T-helper 9 cell (primary cell): ENCODE measurements around the gene BCL2L15.

ENCODE experiments used
- DNase-seq: peaks from one replicate; pipeline ENCODE4 v3.0.0-alpha.2; 2020
- total RNA-seq, 2 donors: gene quantifications; one replicate each; lab custom pipeline; 2026; lab: John Stamatoyannopoulos, UW

BCL2L15 gene
- total RNA-seq = 1.6 to 2.7 reads per million in 2 donors

GRCh38 chr1:113887402-113888175, at the start of gene BCL2L15:
Gene BCL2L15, minus strand, starts transcription at chr1:113887581. Its CDS starts 206 bp downstream, at chr1:113887375.
- no peak for DNase-seq

- no peak for DNase-seq
Observed at GRCh38 chr1:113937146-113937545, 49.8 kb upstream of the BCL2L15 start.

GRCh38 chr1:113935970-113936369, 48.6 kb upstream of the BCL2L15 start:
- DNase-seq = no peak

- DNase-seq = no peak
Observed at GRCh38 chr1:113935176-113935575, 47.8 kb upstream of the BCL2L15 start.

- no peak for DNase-seq
Observed at GRCh38 chr1:113934511-113935055, 47.2 kb upstream of the BCL2L15 start.

GRCh38 chr1:113934006-113934405, 46.6 kb upstream of the BCL2L15 start:
- no peak for DNase-seq

GRCh38 chr1:113931451-113931851, 44.1 kb upstream of the BCL2L15 start:
- DNase-seq = no peak

- DNase-seq = peak; percentile 72
Observed at GRCh38 chr1:113930499-113931161, 43.2 kb upstream of the BCL2L15 start.

- DNase-seq = peak; percentile 68
Observed at GRCh38 chr1:113929750-113930498, 42.5 kb upstream of the BCL2L15 start.

- peak; percentile 89 for DNase-seq
Observed at GRCh38 chr1:113928941-113929749, 41.8 kb upstream of the BCL2L15 start, which contains the start of gene HIPK1. Gene HIPK1, plus strand, starts transcription at chr1:113929324.

- no peak for DNase-seq
Observed at GRCh38 chr1:113928187-113928930, 41.0 kb upstream of the BCL2L15 start.

- DNase-seq = no peak
Observed at GRCh38 chr1:113924473-113924872, 37.1 kb upstream of the BCL2L15 start.

- DNase-seq = no peak
Observed at GRCh38 chr1:113922957-113923356, 35.6 kb upstream of the BCL2L15 start.

- DNase-seq = no peak
Observed at GRCh38 chr1:113918243-113918642, 30.9 kb upstream of the BCL2L15 start.

GRCh38 chr1:113917400-113918082, 30.2 kb upstream of the BCL2L15 start:
- no peak for DNase-seq

GRCh38 chr1:113916974-113917373, 29.6 kb upstream of the BCL2L15 start:
- DNase-seq = no peak

GRCh38 chr1:113913887-113914664, 26.7 kb upstream of the BCL2L15 start:
- no peak for DNase-seq

GRCh38 chr1:113913312-113913668, 25.9 kb upstream of the BCL2L15 start:
- no peak for DNase-seq

GRCh38 chr1:113912594-113913311, 25.4 kb upstream of the BCL2L15 start:
- no peak for DNase-seq
